ENCODE measurements around the gene PAX7.

PAX7 gene

DNA sequence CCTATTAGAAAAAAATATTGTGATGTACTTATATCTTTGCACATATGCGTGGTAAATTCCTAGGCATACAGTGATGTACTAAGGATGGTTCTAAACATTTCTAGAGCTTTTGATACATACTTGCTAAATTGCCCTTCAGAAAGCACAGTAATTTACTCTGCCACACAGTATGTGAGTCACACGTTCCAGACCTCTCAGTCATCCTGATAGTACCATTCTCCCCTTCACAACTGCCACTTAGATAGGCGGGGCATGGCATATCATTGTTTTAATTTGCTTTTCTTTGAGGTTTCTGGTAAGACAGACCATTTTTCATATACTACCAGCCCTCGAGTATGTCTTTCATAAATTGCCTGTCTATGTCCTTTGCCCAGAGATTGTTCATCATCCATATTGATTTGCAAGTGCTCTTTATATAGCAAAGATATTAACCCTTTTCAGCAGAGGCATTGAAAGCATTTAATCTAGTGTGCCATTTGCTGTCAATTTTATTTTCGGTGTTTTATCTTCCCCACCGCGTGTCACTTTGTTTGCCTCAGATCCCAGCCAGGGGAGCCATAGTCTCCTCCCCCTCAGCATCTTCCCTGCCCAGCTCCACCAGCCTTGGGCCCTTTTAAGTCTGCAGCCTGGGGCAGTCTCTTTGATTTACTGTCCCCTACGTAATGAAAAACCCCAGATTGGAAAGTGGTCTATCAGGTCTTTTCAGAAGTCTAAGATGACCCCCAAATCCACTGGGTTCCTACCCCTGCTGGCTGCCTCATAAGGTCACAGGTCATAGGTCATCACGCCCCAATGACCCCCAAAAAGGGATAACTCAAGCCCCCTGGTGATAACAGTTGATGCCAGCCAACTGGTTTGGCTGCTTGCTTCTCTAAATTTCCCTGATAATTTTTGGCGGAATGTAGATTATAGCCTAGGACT lies 11.8 kb upstream of the PAX7 start:
- DNase-seq (ENCODE audit: low spot score), result no peak

DNA sequence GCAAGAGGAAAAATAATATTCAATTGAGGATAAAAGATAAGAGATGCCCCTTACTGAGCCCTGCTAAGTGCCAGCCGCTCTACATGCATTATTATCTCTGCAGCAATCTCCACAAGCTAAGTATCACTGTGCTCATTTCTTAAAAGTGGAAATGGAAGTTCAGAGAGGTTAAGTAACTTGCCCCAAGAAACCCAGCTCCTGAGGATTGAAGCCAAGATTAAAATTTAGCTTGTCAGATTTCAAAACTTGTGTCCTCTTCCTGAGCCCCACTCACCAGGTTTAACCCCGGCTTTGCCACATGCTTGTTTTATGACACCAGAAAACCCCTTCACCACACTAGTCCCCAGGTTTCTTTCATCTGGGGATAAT lies 11.2 kb upstream of the PAX7 start:
- DNase-seq (ENCODE audit: low spot score), result no peak

DNA sequence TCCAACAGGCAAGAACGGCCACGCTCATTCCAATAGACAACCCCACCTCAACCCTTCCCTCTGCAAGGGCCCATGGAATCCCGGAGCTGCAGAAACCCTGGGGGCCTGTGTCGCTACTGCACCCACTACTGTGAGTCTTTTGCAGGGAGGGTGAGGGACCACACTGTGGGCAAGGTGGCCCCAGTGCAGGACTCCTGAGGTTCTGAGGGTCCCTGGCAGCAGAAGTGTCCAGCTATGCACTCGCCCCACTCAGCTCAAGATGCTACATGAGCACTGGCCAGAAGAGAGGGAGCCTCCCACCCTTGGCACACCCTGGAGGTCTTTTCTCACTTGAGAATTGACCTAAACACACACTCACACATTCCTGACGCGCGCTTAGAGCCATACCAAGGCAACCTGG lies 2.1 kb upstream of the PAX7 start:
- DNase-seq (ENCODE audit: low spot score), result no peak

GRCh38 chr1:18629659-18630510 lies 761 bp upstream of the PAX7 start:
- no peak for DNase-seq (ENCODE audit: low spot score)

DNA sequence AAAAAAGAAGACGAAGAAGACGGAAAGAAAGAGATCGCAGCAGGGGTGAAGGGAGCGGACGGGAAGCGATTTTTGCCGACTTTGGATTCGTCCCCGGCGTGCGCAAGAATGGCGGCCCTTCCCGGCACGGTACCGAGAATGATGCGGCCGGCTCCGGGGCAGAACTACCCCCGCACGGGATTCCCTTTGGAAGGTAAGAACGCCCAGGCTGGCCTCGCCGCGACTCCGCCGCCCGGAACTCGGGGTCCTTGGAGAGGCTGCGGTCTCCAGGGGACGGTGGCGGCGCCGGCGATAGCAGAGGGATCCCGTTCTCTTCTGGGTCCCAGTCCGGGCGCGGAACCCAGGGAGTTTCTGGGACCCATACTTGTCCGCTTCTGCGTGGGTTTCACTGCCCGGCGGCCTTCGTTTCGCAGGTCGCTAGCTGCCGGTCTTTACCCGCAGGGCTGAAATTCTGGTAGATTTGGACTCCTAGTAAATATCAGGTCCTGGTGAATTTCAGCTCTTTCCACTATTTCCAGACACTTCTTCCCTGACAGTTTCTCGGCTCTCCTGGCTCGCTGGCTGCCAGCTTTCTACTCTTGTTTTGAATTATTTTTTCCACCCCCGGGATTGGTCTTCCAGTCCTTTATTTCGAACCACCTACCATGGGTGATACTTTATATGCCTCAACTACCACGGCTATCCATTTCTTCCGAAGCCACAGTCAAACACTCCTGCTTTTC lies 1.0 kb downstream of the PAX7 start:
- no peak for DNase-seq (ENCODE audit: low spot score)

DNA sequence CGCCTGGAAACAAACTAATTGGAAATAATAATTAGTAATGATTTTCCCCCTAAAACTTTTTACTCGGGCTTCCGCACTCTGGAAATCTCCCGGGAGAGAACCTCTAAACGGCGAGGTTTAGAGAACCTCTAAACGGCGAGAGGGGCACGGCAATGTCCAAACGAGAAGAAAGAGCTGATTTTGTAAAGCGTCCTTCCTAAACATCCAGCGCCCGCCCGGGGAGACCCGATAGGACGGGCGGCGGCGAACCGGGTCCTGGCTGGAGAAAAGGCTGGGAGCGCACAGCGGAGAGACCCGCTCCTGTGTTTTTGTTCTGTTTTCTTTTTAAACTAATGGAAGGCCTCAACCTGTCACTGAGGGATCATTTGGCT lies 1.6 kb downstream of the PAX7 start:
- no peak for DNase-seq (ENCODE audit: low spot score)

DNA sequence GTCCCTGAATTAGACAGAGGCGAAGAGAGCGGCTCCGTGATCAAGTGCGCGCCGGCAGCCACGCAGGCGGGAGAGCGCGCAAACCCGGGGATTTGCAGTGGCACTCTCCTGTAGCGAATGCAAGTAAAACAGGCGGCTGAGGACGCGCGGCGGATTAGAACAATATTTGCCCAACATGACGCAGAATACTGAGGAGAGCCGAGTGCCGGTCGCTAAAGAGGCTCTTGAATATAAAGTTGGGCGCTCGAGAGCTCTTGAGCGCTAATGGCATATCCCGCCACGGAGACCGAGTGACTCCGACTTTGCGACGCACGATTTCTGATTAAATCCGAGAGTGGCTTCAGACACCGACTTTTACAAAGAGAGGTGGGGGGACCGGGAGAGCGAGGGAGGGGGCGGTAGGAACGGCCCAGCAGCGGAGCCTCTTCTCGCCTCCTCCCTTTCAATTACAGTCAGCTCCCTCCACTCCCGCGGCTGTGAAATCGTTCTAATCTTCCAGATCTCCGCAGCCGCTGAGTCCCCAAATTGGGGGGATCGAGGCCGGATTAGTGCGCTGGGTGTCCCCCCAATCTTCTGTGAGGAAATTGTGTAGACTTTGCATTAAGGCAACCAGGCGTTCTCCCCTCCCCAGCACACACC lies 2.3 kb downstream of the PAX7 start:
- no peak for DNase-seq (ENCODE audit: low spot score)

DNA sequence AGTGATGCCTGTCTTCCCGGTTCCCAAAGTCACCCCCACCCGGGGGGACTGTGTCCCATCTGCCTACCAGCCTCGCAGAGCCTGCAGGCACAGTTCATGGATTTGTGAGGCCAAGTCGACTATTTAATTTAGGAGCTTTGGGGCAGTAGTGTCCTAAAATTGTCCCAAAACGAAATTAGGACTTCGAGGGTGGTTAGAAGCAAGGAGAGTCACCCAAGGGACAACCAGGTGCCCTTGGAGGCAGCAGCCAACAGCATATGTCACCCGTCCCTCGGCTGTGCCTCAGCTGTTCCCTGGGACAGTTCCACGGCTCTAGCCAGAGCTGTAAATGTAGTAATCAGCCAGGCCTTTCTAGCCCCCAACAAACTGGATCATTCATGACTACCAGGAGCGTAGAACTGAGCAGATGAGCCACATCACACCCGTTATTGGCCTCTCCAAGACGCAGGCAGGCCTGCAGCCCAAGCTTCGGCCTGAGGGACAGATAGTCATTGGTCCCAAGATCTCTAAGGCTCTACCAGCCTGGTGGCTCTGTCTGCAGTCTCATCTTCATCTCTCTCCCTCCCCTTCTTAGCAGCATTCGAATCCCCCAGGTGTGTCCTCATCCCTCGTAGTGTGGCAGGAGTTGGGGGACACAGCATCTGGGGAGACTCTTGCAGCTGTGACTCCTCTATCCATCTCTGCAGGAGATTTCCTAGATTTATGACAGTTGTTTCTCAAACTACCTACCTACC lies 2.9 kb downstream of the PAX7 start:
- no peak for DNase-seq (ENCODE audit: low spot score)

DNA sequence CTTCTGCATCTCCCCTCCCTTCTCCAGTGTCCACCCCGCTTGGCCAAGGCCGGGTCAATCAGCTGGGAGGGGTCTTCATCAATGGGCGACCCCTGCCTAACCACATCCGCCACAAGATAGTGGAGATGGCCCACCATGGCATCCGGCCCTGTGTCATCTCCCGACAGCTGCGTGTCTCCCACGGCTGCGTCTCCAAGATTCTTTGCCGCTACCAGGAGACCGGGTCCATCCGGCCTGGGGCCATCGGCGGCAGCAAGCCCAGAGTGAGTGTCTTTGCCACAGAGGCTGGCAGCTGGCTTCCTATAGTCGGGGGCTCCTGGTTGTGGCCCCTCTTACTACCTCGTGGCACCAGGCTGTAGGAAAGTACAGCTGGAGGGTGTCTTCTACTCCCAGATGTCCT lies 3.6 kb downstream of the PAX7 start:
- DNase-seq (ENCODE audit: low spot score), result no peak

DNA sequence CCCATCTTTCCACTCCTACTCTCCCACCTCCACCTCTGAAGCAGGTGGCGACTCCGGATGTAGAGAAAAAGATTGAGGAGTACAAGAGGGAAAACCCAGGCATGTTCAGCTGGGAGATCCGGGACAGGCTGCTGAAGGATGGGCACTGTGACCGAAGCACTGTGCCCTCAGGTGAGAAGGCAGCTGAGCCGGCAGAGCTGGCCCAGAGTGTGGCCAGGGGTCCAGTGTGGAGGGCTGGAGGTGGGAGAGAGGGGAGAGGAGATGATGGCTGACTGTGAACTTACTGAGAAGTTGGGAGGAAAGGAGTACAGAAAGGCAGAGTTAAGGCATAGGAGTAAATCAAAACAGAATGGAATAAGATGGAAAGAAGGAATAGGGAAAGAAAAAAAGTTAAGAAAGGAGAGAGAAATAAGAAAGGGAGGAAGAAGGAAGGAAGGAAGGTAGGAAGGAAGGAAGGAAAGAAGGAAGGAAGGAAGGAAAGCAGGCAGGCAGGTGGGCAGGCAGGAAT lies 4.5 kb downstream of the PAX7 start:
- DNase-seq (ENCODE audit: low spot score), result no peak

- DNase-seq (ENCODE audit: low spot score), result no peak
Observed at GRCh38 chr1:18635891-18636595, 5.4 kb downstream of the PAX7 start.

DNA sequence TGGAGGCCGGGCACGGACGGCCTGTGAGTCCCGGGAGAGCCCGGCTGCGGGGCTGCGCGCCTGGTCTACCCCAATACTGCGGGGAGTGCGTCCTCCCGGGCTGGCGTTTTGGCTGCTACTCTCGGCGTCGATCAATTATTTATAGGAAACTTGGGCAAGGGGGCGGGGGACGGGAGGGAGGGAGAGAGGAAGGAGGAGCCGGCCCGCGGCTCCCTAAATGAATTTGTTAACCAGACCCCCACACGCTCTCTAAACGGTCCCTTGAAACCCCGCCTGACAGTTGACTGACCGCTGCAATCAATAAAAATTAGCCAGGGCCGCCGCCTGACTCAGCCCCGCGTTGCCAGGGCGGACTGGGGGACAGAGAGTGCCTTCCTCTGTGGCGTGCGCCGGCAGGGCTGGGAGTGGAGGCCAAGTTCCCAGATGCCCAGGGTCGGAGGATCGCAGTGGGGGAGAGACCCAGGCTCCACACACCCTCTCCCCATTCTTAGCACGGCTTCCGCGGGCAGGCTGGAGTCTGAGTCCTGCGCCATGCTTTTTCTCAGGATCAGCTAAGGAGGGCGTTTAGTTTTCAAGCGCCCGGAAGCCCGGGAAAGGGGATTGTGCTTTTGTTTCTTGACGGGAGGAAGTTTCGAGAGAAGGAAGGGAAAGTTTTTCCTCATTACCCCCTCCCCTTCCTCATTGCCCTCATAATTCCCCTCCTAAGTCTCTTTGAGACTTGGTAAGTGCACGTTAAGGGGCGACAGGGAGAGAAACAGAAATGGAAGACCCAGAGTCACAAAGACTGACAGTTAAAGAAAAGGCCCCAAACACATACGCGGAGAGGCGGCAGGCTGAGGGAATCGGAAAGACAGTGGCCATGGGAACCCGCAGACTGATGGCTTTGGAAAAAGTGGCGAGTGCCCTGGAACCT lies 6.2 kb downstream of the PAX7 start:
- DNase-seq (ENCODE audit: low spot score), result no peak

- DNase-seq (ENCODE audit: low spot score), result no peak
Observed at GRCh38 chr1:18637511-18637960, 6.9 kb downstream of the PAX7 start.

DNA sequence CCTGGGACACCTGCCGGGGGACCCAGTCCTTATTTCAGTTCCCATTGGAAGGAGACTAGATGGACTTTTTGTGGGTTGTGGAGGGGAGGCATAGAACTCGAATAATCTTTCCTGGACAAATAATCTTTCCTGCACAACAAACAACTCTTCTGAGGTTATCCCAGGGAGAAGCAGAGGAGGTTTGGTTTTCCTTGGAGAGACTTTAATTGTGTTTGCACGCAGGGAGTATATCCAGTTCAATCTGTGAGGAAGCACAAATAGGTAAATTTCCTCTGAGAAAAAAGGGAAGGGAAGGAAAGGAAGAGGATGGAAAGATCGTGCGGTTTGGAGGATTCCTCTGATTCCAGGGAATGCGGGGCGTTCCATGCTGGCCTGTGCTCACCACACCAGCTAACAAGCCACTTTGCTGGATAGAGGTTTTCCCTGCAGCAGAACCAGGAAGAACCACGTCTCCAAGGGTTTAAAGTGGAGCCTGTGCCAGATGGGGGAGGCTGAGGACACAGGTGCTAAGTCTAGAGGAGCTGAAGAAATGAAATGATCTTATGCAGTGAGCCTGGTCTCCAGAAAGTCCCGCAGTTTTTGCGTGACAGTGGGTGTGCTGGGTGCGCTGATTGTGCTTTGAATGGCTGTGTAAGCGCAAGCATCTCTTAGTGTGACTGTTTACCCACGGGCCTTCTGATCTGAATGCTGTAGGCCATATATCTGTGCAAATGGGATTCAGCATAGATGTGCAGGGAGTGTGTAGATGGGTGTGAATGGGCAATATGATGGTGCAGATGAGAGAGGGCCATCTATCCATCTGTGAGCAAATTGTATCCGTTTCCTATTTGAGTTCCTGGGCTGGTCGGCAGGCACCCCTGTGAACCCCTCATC lies 7.6 kb downstream of the PAX7 start:
- DNase-seq (ENCODE audit: low spot score), result no peak

- DNase-seq (ENCODE audit: low spot score), result no peak
Observed at GRCh38 chr1:18638835-18639364, 8.3 kb downstream of the PAX7 start.

- no peak for DNase-seq (ENCODE audit: low spot score)
Observed at GRCh38 chr1:18639368-18640055, 8.9 kb downstream of the PAX7 start.

DNA sequence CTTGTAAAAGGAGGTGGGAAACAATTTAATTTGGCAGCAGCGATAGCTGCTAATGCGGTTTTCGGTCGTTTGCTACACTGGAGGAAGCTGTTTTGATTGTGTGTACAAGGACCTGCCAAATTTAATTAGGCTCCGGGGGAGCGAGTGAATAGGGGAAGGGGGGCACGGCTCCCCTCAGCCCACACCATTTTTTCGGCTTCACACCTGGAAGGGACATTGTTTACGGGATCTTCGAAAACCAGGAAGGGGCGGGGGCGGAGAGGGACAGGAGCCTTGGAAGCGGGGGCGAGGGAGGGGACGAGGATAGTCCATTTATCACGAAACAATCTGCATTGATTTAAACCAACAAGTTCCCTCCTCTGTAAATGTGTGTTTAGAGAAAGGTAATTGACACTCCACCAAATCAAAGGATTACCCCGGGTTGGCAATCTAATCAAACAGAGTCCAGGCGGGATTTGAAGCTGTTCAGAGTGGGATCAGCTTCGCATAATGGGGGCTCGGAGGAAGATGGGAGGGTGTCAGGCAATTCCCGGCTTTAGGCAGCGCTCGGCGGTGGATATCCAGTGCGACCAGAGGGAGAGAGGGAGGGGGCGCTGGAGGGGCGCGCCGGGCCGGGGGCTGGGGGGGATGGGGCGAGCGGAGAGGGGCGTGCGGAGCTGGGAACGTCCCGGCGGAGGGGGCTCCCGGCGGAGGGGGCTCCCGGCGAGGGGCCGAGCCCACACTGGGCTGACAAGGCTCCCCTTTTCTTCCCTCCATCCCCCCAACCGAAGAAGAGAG lies 9.8 kb downstream of the PAX7 start:
- no peak for DNase-seq (ENCODE audit: low spot score)

Data from CD4-positive, alpha-beta T cell treated with Interleukin-15 for 4 hours (primary cell).